GM21529 (cell line): ENCODE results near the gene MGMT.
"Not testable (repeated sequence)": the region's sequence is repeated elsewhere in the genome, so short reads cannot be mapped to it uniquely, and the experiment has no call there.

Experiments
- ATAC-seq: cut with Tn5 transposase; IDR thresholded peaks from one replicate; pipeline ENCODE4 v1.9.1; 2021; ENCODE audit not compliant: unreplicated experiment

MGMT gene

GRCh38 chr10:129466703-129467358, at the start of gene MGMT:
TSS of gene MGMT (plus strand) at chr10:129467241.
- ATAC-seq, result peak; percentile 90

GRCh38 chr10:129417870-129418269, 49.2 kb upstream of the MGMT start:
- no peak for ATAC-seq

- no peak for ATAC-seq
Observed at GRCh38 chr10:129418496-129419225, 48.4 kb upstream of the MGMT start.

- no peak for ATAC-seq
Observed at GRCh38 chr10:129419397-129419796, 47.6 kb upstream of the MGMT start.

GRCh38 chr10:129421399-129422010, 45.5 kb upstream of the MGMT start:
- no peak for ATAC-seq

GRCh38 chr10:129424978-129425377, 42.1 kb upstream of the MGMT start:
- no peak for ATAC-seq

GRCh38 chr10:129426606-129427005, 40.4 kb upstream of the MGMT start:
- ATAC-seq, result no peak

- no peak for ATAC-seq
Observed at GRCh38 chr10:129433266-129433665, 33.8 kb upstream of the MGMT start.

GRCh38 chr10:129435724-129436123, 31.3 kb upstream of the MGMT start:
- ATAC-seq, result not testable (repeated sequence)

- ATAC-seq, result no peak
Observed at GRCh38 chr10:129438024-129438423, 29.0 kb upstream of the MGMT start.

- no peak for ATAC-seq
Observed at GRCh38 chr10:129440247-129440646, 26.8 kb upstream of the MGMT start.

- ATAC-seq, result no peak
Observed at GRCh38 chr10:129440722-129441316, 26.2 kb upstream of the MGMT start.

- no peak for ATAC-seq
Observed at GRCh38 chr10:129441372-129442009, 25.6 kb upstream of the MGMT start.

GRCh38 chr10:129442866-129443265, 24.2 kb upstream of the MGMT start:
- no peak for ATAC-seq

- no peak for ATAC-seq
Observed at GRCh38 chr10:129444359-129444758, 22.7 kb upstream of the MGMT start.

GRCh38 chr10:129445436-129446182, 21.4 kb upstream of the MGMT start:
- no peak for ATAC-seq

- ATAC-seq, result no peak
Observed at GRCh38 chr10:129446183-129446581, 20.9 kb upstream of the MGMT start.

GRCh38 chr10:129447486-129447885, 19.6 kb upstream of the MGMT start:
- no peak for ATAC-seq

- no peak for ATAC-seq
Observed at GRCh38 chr10:129448086-129448485, 19.0 kb upstream of the MGMT start.

GRCh38 chr10:129448539-129448938, 18.5 kb upstream of the MGMT start:
- ATAC-seq, result no peak

- no peak for ATAC-seq
Observed at GRCh38 chr10:129449893-129450292, 17.1 kb upstream of the MGMT start.
